ENCODE measurements around the gene SORCS2. TPM values are rescaled to one million over a fixed set of nuclear protein-coding genes. Genes with fewer than 3 reads are reported as not detected.
A peak's percentile ranks its signal among the peaks of the same experiment; 100 is the strongest.

SORCS2 gene
- total and polyA plus RNA-seq, 3 donors from 2014 or later = 2.7 to 4.6 (median 2.9) TPM

DNA sequence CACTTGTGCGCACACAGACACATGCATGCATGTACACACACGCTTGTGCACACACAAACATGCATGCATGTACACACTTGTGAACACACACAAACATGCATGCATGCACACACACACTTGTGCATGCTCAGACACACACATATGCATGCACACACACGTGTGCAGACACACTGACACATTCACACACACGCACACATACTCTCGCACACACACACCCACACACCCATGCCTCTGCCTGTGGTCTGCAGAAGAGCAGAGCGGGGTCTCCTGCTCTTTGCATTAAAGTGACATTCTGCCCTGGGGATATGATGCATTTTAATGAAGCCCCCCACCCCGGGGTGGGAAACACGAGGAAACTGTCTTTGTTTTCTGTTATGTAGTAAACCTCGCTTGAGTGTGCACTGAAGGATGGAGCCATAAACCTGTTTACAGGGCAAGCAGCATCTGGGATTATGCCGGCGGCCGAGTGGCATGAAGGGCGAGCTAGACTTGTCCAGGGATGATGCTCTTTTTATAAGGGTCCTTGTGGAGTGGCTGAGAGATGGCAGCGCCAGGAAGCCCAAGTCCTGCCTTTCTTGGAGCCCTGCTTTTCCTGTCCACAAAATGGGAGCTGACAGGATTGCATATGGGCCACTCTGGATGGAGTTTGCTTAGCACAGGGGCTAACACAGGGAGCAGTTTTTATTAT is 224.6 kb downstream of the SORCS2 start:
- Histone ChIP-seq H3K9me3 (no peaks in the 10 kb centered on the region), H3K27ac (no peak overlapping the region), H3K36me3 (ENCODE audit: low read depth, missing control alignments) (no peaks in the 10 kb centered on the region), H3K4me3 (no peak overlapping the region), H3K4me1 (no peaks in the 10 kb centered on the region), H3K27me3 (no peaks in the 10 kb centered on the region)
- intact Hi-C loops (cut with DNase I; ENCODE audit: low total_unique reads) = no loop called here
- TF ChIP-seq POLR2A (IDR thresholded peaks at IDR 0.05) = no peak
- TF ChIP-seq, protein P1, sequence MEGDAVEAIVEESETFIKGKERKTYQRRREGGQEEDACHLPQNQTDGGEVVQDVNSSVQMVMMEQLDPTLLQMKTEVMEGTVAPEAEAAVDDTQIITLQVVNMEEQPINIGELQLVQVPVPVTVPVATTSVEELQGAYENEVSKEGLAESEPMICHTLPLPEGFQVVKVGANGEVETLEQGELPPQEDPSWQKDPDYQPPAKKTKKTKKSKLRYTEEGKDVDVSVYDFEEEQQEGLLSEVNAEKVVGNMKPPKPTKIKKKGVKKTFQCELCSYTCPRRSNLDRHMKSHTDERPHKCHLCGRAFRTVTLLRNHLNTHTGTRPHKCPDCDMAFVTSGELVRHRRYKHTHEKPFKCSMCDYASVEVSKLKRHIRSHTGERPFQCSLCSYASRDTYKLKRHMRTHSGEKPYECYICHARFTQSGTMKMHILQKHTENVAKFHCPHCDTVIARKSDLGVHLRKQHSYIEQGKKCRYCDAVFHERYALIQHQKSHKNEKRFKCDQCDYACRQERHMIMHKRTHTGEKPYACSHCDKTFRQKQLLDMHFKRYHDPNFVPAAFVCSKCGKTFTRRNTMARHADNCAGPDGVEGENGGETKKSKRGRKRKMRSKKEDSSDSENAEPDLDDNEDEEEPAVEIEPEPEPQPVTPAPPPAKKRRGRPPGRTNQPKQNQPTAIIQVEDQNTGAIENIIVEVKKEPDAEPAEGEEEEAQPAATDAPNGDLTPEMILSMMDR (IDR thresholded peaks at IDR 0.05) = no peak
- WGBS, 2 donors = 79 to 81% methylated on average over 14 of the region's 14 CpGs
- peak; percentile 4 for DNase-seq

DNA sequence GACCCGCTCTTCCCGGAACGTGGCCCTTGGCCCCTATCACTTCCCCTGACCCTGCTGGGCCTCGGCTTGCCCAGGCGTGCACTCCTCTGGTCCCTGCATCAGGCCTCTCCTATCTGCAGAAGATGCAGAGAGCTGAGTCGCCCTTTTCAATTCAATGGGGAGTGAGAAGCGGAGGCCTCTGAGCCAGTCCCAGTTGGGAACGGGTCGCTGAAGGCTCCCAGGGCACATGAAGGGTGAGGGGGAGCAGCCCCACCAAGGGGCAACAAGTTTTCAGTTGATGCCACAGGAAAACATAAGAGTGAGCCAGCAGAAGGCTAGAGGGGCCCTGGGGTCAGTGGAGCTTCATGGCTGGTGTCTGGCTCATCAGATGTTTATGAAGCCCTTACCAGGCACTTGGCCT is 225.3 kb downstream of the SORCS2 start:
- 89 to 96% methylated on average over 5 to 9 of the region's 9 CpGs for WGBS, 2 donors
- H3K36me3 ChIP-seq (ENCODE audit: low read depth, missing control alignments) = no peaks in the 10 kb centered on the region
- H3K27ac ChIP-seq = no peak overlapping the region
- no peak for TF ChIP-seq POLR2A (IDR thresholded peaks at IDR 0.05)
- TF ChIP-seq, protein P1 (IDR thresholded peaks at IDR 0.05) = no peak
- no peaks in the 10 kb centered on the region for H3K4me1 ChIP-seq
- intact Hi-C loops (cut with DNase I; ENCODE audit: low total_unique reads) = no loop called here
- no peaks in the 10 kb centered on the region for H3K9me3 ChIP-seq
- no peaks in the 10 kb centered on the region for H3K27me3 ChIP-seq
- H3K4me3 ChIP-seq = no peak overlapping the region
- DNase-seq = no peak

DNA sequence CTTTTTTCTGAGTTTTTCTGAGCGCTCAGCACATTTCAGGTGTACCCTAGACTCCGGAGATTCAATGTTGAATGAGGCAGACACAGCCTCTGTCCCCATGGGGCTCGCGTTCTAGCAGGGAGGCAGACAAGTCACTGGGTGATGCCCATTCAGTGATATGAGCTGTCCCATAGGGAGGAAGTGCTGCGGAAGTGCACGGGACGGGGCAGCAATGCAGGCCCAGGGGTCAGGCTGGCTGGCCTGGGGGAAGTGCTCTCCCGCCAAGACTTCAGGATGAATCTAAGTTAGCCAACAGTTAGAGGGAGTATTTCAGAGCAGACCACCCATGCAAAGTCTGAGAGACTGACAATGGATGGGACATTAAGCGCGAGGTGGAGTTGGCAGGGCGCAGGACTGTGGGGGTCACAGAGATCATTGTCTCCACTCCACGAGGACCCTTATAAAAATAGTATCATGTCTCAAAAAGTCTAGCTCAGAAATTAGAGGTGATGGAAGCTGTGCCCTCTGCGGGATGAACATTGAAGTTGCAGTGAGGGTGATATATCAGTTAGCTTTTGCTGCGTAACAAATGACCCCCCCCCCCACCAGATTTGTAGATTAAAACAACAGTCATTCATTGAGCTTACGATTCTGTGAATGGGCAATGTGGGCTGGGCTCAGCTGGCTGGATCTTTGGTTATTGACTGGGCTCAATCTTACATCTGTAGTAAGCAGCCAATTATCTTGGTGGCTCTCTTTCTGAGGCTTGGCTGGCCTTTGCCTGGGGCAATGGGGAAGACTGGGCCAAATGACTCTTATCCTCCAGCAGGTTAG is 226.0 kb downstream of the SORCS2 start:
- intact Hi-C loops (cut with DNase I; ENCODE audit: low total_unique reads) = no loop called here
- H3K36me3 ChIP-seq (ENCODE audit: low read depth, missing control alignments) = no peaks in the 10 kb centered on the region
- no peak overlapping the region for H3K4me3 ChIP-seq
- TF ChIP-seq POLR2A (IDR thresholded peaks at IDR 0.05) = no peak
- TF ChIP-seq, protein P1 (IDR thresholded peaks at IDR 0.05) = no peak
- H3K4me1 ChIP-seq = no peaks in the 10 kb centered on the region
- WGBS, 2 donors = 83 to 88% methylated on average over 15 of the region's 15 CpGs
- H3K9me3 ChIP-seq = no peaks in the 10 kb centered on the region
- H3K27me3 ChIP-seq = no peaks in the 10 kb centered on the region
- H3K27ac ChIP-seq = no peak overlapping the region
- DNase-seq = no peak

DNA sequence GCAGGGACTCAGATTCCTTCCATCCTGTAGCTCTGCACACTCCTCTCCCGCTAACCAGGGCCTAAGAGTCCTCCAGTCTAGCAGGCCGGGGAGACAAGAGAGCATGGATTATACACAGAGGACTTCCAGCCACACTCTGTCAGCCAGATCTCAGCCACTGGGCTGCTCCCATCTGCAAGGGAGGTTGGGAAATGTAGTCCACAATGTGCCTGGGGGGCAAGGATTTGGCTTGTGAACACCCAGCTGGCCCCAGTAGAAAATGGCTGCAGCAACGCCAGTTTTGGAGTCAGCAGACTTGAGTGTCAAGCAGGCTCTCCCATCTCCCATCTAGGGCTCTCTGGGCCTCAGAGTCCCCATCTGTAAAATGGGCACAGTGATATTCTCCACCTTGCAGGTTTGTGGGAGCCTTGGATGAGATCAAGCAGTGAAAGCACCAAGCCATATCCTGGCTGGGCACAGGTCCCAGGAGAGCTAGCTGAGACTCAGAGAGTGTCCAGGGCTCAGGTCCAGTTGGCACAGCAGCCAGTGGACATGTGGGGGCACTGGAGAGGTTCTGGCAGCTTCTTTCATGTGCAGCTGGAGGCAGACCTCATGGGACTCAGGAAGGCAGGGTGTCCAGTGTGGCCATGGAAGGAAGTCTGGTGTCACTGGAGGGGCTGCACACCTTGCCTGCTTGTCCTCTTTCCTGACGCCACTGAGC is 227.8 kb downstream of the SORCS2 start:
- H3K27ac ChIP-seq = no peak overlapping the region
- DNase-seq = no peak

More for the DNA sequence above, 227.8 kb downstream of the SORCS2 start:
- Histone ChIP-seq H3K9me3 (no peaks in the 10 kb centered on the region), H3K4me3 (no peak overlapping the region), H3K4me1 (peaks cover 3% of the 10 kb centered on the region), H3K27me3 (no peaks in the 10 kb centered on the region), H3K36me3 (ENCODE audit: low read depth, missing control alignments) (no peaks in the 10 kb centered on the region)
- intact Hi-C loops (cut with DNase I; ENCODE audit: low total_unique reads) = no loop called here
- 77 to 90% methylated on average over 2 to 3 of the region's 4 CpGs for WGBS, 2 donors
- TF ChIP-seq, protein P1 (IDR thresholded peaks at IDR 0.05) = no peak
- TF ChIP-seq POLR2A (IDR thresholded peaks at IDR 0.05) = no peak
